SK-N-SH (cell line): ENCODE measurements around the gene ADGRG3. TPM values are rescaled to one million over a fixed set of nuclear protein-coding genes. Genes with fewer than 3 reads are reported as not detected.

Experiments used
- CTCF ChIA-PET: fragments of 300-600, 350-600 bp; formaldehyde crosslinking; extraction: SDS; loops from one replicate; lab custom pipeline; 2021; lab: Yijun Ruan, JAX
- POLR2A ChIA-PET: fragments of 350-600 bp; sonication (Branson Sonifier 250); formaldehyde crosslinking; extraction: SDS; loops from one replicate; lab custom pipeline; 2020; ENCODE audit warnings: antibody characterized with exemption, inconsistent platforms; lab: Yijun Ruan, JAX
- DNase-seq: peaks from one replicate; pipeline ENCODE4 v3.0.0; 2012
- H2AFZ ChIP-seq: fragments of 200-600 bp; sonication (generic); 2 replicates; pipeline ENCODE4 v1.8.1; 2016; ENCODE audit warnings: antibody characterized with exemption, mild to moderate bottlenecking, low read depth
- H3F3A ChIP-seq: fragments of 200-600 bp; sonication (generic); replicated peaks from 2 replicates; pipeline ENCODE3; 2016; ENCODE audit warnings: antibody characterized with exemption, mild to moderate bottlenecking; ENCODE audit not compliant: insufficient read depth
- H3K27ac ChIP-seq, 2 experiments: fragments of 200-500 bp in 1 of 2; fragments of 200-600 bp in 1 of 2; sonication (Bioruptor generic) in 1 of 2; sonication (generic), shearing (Covaris generic) in 1 of 2; 2 replicates each; pipeline versions ENCODE4 v1.5.1 to v1.6.1; 2014 to 2016; ENCODE audit warnings: low read depth in 2 of 2, inconsistent platforms in 1 of 2, low read length in 1 of 2, mild to moderate bottlenecking in 1 of 2, mixed read lengths in 1 of 2
- H3K27me3 ChIP-seq: fragments of 200-600 bp; sonication (generic), shearing (Covaris generic); 2 replicates; pipeline ENCODE4 v1.6.1; 2016; ENCODE audit warnings: mixed run types; ENCODE audit not compliant: insufficient read depth
- H3K36me3 ChIP-seq, 2 experiments: fragments of 200-500 bp in 1 of 2; fragments of 200-600 bp in 1 of 2; sonication (Bioruptor generic) in 1 of 2; sonication (generic) in 1 of 2; replicated peaks in 1 of 2; 2 replicates each; pipeline versions ENCODE3 to v1.5.1; 2014 to 2016; ENCODE audit warnings: low read length in 1 of 2, mild to moderate bottlenecking in 1 of 2; ENCODE audit not compliant: insufficient read depth in 2 of 2, control insufficient read depth in 1 of 2
- H3K4me1 ChIP-seq, 2 experiments: fragments of 200-500 bp in 1 of 2; fragments of 200-600 bp in 1 of 2; sonication (Bioruptor generic) in 1 of 2; sonication (generic), shearing (Covaris generic) in 1 of 2; 2 replicates each; pipeline versions ENCODE4 v1.5.1 to v1.6.1; 2014 to 2016; ENCODE audit warnings: low read depth in 1 of 2, low read length in 1 of 2, mixed run types in 1 of 2; ENCODE audit not compliant: insufficient read depth in 2 of 2, control insufficient read depth in 1 of 2
- H3K4me2 ChIP-seq: fragments of 200-600 bp; sonication (generic), shearing (Covaris generic); 2 replicates; pipeline ENCODE4 v1.6.1; 2017; ENCODE audit warnings: mixed run types
- H3K4me3 ChIP-seq, 2 experiments: fragments of 200-500 bp in 1 of 2; fragments of 200-600 bp in 1 of 2; sonication (Bioruptor generic) in 1 of 2; sonication (generic), shearing (Covaris generic) in 1 of 2; 2 replicates each; pipeline versions ENCODE4 v1.5.1 to v1.8.1; 2014 to 2016; ENCODE audit warnings: low read depth in 2 of 2, inconsistent platforms in 1 of 2, low read length in 1 of 2, mild to moderate bottlenecking in 1 of 2, mixed read lengths in 1 of 2, moderate library complexity in 1 of 2
- H3K79me2 ChIP-seq: fragments of 200-600 bp; sonication (generic); 2 replicates; pipeline ENCODE4 v1.8.1; 2017; ENCODE audit warnings: mild to moderate bottlenecking; ENCODE audit not compliant: insufficient read depth
- H3K9ac ChIP-seq: fragments of 200-600 bp; sonication (generic); 2 replicates; pipeline ENCODE4 v1.6.1; 2017; ENCODE audit warnings: mixed run types
- H3K9me2 ChIP-seq: fragments of 200-600 bp; sonication (generic); 2 replicates; pipeline ENCODE4 v1.6.1; 2017; ENCODE audit warnings: mixed run types
- H3K9me3 ChIP-seq: fragments of 200-600 bp; sonication (generic); 2 replicates; pipeline ENCODE4 v1.6.1; 2017; ENCODE audit warnings: mixed run types, mild to moderate bottlenecking, moderate library complexity
- H4K20me1 ChIP-seq: fragments of 200-600 bp; sonication (generic); 2 replicates; pipeline ENCODE4 v1.6.1; 2017; ENCODE audit warnings: mild to moderate bottlenecking, mixed run types; ENCODE audit not compliant: insufficient read depth
- CHD2 ChIP-seq: fragments of 150-350 bp; IDR thresholded peaks from 2 replicates; pipeline ENCODE4 v1.6.1; 2018; ENCODE audit warnings: low read length; ENCODE audit not compliant: partially characterized antibody
- CTCF ChIP-seq: fragments of 200-600 bp; sonication (generic); IDR thresholded peaks from 2 replicates; pipeline ENCODE4 v1.6.1; 2017; ENCODE audit warnings: antibody characterized with exemption, mild to moderate bottlenecking, moderate library complexity
- EP300 ChIP-seq, 2 experiments: IDR thresholded peaks; 2 replicates each; pipeline versions ENCODE4 v1.4.0 to v1.6.1; 2012; ENCODE audit warnings: borderline replicate concordance in 1 of 2, low read depth in 1 of 2, low read length in 1 of 2
- FOSL2 ChIP-seq: IDR thresholded peaks from 2 replicates; pipeline ENCODE4 v1.4.0; 2012; ENCODE audit warnings: low read depth, mild to moderate bottlenecking, moderate library complexity, borderline replicate concordance
- FOXM1 ChIP-seq: IDR thresholded peaks from 2 replicates; pipeline ENCODE4 v1.4.0; 2012; ENCODE audit warnings: low read depth, mild to moderate bottlenecking
- GATA2 ChIP-seq: sonication (generic); formaldehyde crosslinking; IDR thresholded peaks from 2 replicates; pipeline ENCODE4 v1.5.0; 2020; ENCODE audit warnings: mild to moderate bottlenecking, missing genetic modification reagents
- MAX ChIP-seq: IDR thresholded peaks from 2 replicates; pipeline ENCODE4 v1.4.0; 2012; ENCODE audit warnings: low read depth
- NFIC ChIP-seq: IDR thresholded peaks from 2 replicates; pipeline ENCODE4 v1.4.0; 2012; ENCODE audit warnings: borderline replicate concordance
- RAD21 ChIP-seq: IDR thresholded peaks from 2 replicates; pipeline ENCODE4 v1.6.1; 2012; ENCODE audit warnings: mild to moderate bottlenecking, low read length
- RFX5 ChIP-seq: IDR thresholded peaks from 2 replicates; pipeline ENCODE4 v1.6.1; 2012; ENCODE audit warnings: mild to moderate bottlenecking, improper control_type of control experiment, low read length
- RXRA ChIP-seq: IDR thresholded peaks from 2 replicates; pipeline ENCODE4 v1.4.0; 2012; ENCODE audit warnings: low read depth, mild to moderate bottlenecking, borderline replicate concordance
- TAF1 ChIP-seq: IDR thresholded peaks from 2 replicates; pipeline ENCODE4 v1.6.1; 2012; ENCODE audit warnings: low read depth, mild to moderate bottlenecking, low read length, moderate library complexity, borderline replicate concordance
- TCF12 ChIP-seq: IDR thresholded peaks from 2 replicates; pipeline ENCODE4 v1.4.0; 2012
- TEAD4 ChIP-seq: IDR thresholded peaks from 2 replicates; pipeline ENCODE4 v1.4.0; 2012; ENCODE audit warnings: mild to moderate bottlenecking, borderline replicate concordance; ENCODE audit not compliant: insufficient read depth
- WGBS: methylation state at CpG from one replicate; pipeline ENCODE4 v1.1.6; 2017; ENCODE audit warnings: low lambda C conversion rate; 5-methylcytosine and 5-hydroxymethylcytosine counted together
- polyA plus RNA-seq, 3 experiments: library from polyadenylated mRNA; depleted of rRNA; stranded (reverse); fragments of >200 nt; gene quantifications; 2 replicates each; pipeline ENCODE4 v1.2.3, GENCODE V29; 2012
- TF ChIP-seq, protein P1 (sequence below): IDR thresholded peaks from 2 replicates; pipeline ENCODE4 v1.4.0; 2012; ENCODE audit warnings: low read depth, borderline replicate concordance
- TF ChIP-seq, protein P2 (sequence below): fragments of 150-350 bp; IDR thresholded peaks from 2 replicates; pipeline ENCODE4 v1.6.1; 2017; ENCODE audit warnings: antibody characterized with exemption, low read length, low read depth, borderline replicate concordance
- TF ChIP-seq, protein P3 (sequence below): IDR thresholded peaks from 2 replicates; pipeline ENCODE4 v1.6.1; 2012; ENCODE audit warnings: mild to moderate bottlenecking, low read depth, low read length, moderate library complexity

Gene ADGRG3
- polyA plus RNA-seq, 1 of the 3 experiments (the other 2 are of a cell fraction) = not detected

GRCh38 chr16:57725554-57725953, 57.4 kb downstream of the ADGRG3 start:
- peaks cover 0 to 7% of the 10 kb centered on the region in 2 experiments; a peak in 1 of 4 replicates for H3K4me1 ChIP-seq
- H2AFZ ChIP-seq = no peak overlapping the region
- ChIA-PET POLR2A (no interaction called here), CTCF (interaction anchor here (1.5 to 1.7 kb wide), 2 partner anchors 149 to 151 kb away, joined by 3 read pairs; no protein-coding TSS in a partner anchor)
- H3K4me2 ChIP-seq = no peak overlapping the region
- H3F3A ChIP-seq = no peaks in the 10 kb centered on the region
- no peaks in the 10 kb centered on the region for H4K20me1 ChIP-seq
- H3K9me3 ChIP-seq = no peaks in the 10 kb centered on the region
- DNase-seq = no peak
- H3K9me2 ChIP-seq = no peaks in the 10 kb centered on the region
- no peak overlapping the region for H3K27ac ChIP-seq
- H3K27me3 ChIP-seq = no peaks in the 10 kb centered on the region; the same call in 1 of the 2 replicates
- TF ChIP-seq CTCF (no peak), FOXM1 (no peak), TEAD4 (no peak), TCF12 (no peak), GATA2 (CRISPR knock-in tag) (no peak), RXRA (no peak), EP300 (IDR thresholded peaks at IDR 0.05; ENCODE audit: borderline replicate concordance in 1 of 2, low read depth in 1 of 2, low read length in 1 of 2) (no peak), NFIC (no peak), MAX (no peak), RAD21 (no peak), FOSL2 (no peak), TAF1 (no peak), CHD2 (no peak), RFX5 (no peak)
- TF ChIP-seq, protein P1, sequence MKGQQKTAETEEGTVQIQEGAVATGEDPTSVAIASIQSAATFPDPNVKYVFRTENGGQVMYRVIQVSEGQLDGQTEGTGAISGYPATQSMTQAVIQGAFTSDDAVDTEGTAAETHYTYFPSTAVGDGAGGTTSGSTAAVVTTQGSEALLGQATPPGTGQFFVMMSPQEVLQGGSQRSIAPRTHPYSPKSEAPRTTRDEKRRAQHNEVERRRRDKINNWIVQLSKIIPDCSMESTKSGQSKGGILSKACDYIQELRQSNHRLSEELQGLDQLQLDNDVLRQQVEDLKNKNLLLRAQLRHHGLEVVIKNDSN = no peak
- TF ChIP-seq, protein P2, sequence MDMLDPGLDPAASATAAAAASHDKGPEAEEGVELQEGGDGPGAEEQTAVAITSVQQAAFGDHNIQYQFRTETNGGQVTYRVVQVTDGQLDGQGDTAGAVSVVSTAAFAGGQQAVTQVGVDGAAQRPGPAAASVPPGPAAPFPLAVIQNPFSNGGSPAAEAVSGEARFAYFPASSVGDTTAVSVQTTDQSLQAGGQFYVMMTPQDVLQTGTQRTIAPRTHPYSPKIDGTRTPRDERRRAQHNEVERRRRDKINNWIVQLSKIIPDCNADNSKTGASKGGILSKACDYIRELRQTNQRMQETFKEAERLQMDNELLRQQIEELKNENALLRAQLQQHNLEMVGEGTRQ = no peak
- TF ChIP-seq, protein P3, sequence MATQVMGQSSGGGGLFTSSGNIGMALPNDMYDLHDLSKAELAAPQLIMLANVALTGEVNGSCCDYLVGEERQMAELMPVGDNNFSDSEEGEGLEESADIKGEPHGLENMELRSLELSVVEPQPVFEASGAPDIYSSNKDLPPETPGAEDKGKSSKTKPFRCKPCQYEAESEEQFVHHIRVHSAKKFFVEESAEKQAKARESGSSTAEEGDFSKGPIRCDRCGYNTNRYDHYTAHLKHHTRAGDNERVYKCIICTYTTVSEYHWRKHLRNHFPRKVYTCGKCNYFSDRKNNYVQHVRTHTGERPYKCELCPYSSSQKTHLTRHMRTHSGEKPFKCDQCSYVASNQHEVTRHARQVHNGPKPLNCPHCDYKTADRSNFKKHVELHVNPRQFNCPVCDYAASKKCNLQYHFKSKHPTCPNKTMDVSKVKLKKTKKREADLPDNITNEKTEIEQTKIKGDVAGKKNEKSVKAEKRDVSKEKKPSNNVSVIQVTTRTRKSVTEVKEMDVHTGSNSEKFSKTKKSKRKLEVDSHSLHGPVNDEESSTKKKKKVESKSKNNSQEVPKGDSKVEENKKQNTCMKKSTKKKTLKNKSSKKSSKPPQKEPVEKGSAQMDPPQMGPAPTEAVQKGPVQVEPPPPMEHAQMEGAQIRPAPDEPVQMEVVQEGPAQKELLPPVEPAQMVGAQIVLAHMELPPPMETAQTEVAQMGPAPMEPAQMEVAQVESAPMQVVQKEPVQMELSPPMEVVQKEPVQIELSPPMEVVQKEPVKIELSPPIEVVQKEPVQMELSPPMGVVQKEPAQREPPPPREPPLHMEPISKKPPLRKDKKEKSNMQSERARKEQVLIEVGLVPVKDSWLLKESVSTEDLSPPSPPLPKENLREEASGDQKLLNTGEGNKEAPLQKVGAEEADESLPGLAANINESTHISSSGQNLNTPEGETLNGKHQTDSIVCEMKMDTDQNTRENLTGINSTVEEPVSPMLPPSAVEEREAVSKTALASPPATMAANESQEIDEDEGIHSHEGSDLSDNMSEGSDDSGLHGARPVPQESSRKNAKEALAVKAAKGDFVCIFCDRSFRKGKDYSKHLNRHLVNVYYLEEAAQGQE = no peak
- 26% methylated on average over 2 of the region's 5 CpGs for WGBS
- no peaks in the 10 kb centered on the region for H3K79me2 ChIP-seq
- no peaks in the 10 kb centered on the region for H3K36me3 ChIP-seq
- no peak overlapping the region for H3K4me3 ChIP-seq
- H3K9ac ChIP-seq = no peak overlapping the region
